ENCODE results near the gene EXOSC2.

EXOSC2 gene, protein sequence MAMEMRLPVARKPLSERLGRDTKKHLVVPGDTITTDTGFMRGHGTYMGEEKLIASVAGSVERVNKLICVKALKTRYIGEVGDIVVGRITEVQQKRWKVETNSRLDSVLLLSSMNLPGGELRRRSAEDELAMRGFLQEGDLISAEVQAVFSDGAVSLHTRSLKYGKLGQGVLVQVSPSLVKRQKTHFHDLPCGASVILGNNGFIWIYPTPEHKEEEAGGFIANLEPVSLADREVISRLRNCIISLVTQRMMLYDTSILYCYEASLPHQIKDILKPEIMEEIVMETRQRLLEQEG

DNA sequence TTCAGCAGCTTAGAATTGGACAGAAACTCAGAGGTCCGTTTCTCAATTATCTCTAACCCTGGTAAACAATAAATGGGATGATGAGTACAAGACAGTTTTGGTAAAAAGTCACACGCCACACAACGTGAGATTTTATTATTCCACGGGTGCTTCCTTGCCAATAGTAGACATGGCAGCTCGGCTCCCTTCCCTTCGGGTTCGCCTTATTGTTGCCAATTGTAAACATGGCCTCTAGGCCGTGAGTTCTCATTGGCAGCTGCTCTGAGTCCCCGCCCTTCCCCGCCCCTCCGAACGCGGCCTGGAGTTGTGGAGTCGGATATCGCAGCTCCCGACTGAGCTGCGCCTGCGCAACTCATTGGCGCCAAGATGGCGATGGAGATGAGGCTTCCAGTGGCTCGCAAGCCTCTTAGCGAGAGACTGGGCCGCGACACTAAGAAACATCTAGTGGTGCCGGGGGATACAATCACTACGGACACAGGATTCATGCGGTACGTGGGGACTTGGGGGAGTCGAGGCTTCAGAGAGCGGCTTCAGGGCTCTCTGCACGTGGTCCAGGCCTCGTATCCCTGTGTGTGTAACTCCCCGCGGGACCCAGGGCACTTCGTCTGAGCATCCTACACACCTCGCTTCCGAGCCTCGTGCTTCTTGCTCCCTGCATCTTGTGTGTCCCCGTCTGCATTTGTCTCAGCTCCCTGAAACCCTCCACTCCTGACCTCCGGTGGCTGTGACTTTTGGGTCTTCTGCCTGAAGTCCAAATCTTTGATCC lies at the start of gene EXOSC2:
Gene EXOSC2 (plus strand): TSS at position 355 of the 766 bp plus-strand sequence. CDS start 12 bp downstream, at position 367.
- peak; percentile 95 for DNase-seq

DNA sequence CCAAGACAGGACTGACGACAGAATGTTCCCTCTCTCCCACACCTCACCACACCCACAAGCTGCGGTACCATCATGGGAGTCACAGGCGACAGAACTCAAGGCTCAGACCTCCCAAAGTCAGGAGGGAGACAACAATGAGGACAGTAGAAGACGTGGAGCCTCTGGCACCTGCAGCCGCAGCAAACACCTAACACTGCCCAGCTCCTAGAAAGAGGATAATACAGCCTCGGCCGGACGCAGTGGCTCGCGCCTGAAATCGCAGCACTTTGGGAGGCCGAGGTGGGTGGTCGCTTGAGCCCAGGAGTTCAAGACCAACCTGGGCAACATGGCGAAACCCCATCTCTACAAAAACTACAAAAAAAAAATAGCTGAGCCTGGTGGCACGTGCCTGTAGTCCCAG lies 42.4 kb upstream of the EXOSC2 start:
- DNase-seq, result no peak

DNA sequence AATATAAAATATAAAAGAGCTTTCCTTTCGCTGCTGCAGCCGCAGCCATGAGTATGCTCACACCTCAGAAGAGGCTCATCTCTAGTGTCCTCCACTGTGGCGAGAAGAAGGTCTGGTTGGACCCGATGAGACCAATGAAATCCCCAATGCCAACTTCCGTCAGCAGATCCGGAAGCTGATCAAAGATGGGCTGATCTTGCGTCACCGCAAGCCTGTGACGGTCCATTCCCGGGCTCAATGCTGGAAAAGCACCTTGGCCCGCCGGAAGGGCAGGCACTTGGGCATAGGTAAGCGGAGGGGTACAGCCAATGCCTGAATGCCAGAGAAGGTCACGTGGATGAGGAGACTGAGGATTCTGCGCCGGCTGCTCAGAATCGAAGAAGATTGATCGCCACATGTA lies 41.8 kb upstream of the EXOSC2 start:
- no peak for DNase-seq

DNA sequence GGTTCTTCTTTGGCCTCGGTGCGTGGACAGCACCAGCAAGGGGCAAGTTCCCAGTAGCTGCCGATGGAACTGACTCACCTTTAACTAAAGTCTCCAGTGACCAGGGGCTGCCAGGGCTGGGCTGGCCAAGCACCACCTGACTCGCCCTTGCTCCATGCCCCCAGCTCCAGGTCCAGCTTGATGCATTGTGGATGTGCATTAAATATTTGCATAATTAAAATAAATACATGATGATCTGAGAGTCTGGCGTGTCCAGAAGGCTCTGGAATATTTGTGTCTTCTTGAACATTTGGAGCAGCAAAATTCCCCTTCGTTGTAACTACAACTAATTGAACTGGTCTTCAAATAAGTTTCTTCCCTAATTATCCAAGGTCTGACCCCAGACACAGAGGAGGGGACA lies 38.7 kb upstream of the EXOSC2 start:
- no peak for DNase-seq

DNA sequence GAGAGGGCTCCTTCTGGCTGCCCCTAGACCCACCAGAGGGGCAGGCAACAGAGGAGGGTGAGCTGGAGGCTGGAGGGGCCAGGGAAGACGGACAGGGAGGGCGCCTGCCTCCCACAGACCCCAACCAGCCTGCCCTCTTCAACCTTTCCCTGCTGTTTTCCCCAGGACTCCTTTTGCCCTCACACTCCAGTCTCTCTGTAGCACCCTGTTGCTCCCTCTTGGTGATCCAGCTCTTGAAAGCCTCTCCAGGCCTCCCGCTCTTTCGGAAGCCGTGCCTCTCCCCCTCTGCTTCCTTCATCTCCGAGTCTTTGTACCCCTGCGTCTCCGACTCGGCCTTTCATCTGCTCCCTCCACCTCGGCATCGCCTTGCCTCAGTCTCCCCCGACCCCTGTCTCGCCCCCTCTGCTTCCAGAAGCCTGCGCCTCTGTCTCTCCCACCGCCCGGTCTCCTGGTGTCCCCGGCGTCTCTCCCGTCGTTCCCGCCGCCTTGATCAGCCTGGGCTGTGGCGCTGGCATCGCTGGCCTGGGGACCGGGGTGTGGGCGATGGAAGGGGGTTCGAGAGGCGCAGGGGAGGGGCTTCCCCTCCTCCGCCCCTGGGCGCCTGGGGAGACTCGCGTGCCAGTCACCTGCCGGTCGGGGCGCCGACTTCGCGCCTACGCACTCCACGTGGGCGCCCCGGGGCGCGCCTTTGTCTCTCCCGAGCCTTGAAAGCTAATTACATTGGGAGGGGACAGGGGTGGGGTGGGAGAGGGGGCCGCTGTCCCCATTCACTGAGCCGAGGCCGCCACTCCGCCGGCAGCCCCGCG lies 34.5 kb upstream of the EXOSC2 start:
- no peak for DNase-seq

DNA sequence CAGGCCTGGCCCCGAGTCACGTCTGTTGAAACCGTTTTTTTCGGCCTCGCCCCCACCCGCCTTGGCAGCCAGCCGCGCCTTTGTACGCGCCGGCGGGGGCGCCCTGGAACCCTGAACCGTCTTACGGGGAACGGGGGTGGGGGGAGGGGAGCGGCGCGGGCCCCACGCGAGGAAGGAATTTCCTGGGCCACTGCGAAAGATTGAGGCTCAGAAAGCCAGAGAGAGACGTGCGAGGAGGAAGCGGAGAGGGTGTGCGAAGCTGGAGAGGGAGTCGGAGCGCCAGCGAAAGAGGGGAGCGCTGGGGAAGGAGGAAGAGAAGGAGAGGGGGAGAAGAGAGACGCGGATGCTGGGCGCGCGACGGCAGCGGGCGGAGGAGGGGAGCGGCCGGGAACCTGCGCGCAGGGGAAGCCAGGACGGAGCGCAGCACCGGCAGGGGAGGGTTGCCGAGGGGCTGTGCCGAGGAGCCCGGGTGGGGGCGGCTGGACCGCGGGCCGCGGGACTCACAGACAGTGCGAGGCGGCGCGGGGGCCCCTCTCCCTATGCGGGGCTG lies 33.8 kb upstream of the EXOSC2 start:
- no peak for DNase-seq

DNA sequence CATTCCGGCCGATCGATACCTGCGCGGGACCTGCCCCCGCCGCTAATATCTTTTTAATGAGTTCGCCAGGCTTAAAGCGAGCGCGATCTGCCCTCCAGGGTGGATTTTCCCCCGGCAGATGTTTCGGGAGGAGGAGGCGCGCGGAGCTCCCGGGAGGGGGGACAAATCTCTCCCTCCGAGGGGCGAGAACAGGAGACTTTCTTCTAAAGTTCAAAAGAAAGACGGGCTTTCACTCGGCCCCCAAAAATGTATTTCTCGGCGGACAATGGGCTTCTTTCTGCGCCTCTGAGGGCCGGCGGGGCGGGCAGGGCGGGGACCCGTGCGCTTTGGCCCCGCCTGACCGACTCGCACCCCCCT lies 33.3 kb upstream of the EXOSC2 start:
- DNase-seq, result no peak

DNA sequence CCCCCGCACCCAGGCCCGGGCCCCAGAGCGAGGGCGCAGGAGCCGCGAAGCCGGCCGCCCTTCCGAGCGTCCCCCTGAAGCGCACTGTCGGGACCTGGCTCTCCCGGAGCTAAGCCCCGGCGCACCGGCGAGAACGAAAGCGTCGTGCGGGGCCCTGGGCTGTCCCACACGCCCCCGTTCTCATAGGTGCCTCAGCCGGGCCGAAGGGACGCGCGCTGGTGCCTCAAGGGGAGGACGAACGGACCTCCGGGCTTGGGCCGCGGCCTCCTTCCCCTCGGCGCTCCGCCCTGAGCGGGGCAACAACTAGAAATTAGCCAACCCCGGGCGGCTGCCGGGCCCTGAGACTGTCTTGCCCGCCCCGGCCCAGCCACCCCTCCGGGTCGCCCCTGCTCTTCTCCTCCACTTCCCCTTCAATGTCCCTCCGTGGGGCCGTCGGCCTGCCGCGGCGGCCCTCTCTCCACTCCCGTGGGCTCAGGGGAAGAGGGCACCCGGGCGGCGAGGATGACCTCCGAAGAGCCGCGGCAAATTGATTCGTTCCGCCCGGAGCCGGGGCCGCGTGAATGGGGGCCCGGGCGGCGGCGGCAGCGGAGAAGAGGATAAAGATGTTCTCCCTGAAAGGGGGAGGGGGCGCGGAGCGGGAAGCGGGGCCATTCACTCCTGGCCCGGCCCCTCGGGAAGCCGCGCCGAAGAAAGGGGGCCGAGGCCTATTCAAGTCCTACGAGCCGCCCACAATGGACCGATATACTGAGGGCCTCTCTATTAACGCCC lies 32.7 kb upstream of the EXOSC2 start:
- DNase-seq, result no peak

DNA sequence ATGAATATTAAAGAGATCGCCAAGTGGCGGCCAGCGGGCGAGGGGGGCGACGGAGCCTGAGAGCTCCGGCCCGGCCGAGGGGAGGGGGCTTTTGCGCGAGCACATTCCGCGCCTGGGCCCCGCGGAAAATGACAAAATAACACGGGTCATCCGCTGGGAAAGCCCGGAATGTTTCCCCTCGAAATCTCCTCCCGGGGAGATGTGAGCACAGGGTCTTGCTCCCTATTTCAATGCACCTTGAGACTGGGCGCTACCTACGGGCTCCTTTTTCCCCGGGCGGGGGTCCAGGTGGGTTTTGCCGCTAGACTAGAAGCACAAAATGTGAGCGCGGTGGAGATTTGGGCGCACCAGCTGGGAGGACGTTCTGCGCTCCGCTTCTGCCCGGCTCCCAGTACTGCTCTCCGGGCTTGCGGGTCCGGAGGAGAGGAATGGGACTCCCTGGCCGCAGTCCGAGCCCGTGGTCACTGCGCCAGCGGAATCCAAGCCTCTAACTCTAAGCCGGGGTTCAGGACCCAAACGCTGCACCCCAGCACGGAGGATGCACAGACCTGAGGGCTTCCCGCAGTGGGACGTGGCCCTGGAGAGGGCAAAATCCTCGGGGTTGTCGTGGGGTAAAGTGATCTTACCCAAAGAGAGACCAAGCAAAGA lies 32.0 kb upstream of the EXOSC2 start:
- DNase-seq, result no peak

DNA sequence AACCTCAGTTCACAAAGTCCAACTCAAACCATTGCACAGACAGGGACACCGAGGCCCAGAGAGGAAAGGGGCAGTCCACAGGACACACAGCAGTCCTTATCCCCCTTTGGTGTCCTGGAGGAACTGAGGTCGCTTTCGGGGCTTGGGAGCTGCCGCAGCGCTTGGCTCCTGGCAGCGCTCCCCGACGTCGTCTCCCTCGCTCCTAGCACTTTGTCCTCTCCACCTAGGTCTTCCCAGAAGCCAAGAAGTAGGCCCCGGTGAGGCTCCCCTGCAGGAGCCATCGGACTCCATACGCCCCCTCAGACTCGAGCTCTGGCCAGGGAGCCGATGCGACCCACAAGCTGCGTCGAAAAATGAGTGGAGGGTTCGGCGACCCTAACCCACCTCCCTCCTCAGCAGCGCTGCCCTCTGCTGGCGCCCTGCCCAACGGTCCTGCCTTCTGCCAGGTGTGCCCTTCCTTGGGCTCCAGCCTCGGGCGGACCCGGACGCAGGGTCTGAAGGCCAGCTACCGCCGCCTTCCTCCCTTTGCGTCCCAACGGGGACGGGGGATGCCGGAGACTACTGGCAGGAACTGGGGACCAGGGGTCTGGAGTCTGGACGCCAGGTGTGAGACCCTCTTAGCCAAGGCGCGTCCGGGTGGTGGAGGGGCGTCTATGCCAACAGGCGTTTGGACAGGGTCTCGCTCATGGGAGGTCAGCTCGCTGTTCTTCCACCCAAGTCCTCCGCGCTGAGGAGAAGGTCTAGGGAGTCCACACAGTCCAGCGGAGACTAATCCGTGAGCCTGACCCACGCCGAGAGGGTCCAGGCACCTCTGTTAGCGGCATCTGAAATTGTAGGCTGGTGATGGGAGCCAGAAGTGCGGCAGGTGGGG lies 31.2 kb upstream of the EXOSC2 start:
- no peak for DNase-seq

DNA sequence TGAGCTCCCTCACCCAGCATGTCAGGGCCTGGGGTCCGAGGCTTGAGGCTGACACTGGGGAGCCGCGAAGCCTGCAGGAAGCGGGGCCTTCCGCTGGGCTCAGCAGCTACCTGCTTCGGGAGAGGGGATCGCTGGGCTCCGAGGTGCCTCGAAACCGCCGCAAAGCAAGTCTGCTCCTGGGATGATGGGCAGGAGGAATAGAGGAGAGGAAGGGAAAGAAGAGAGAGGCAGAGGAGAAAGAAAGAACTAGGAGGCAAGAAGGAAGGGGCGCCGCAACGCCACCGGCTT lies 30.7 kb upstream of the EXOSC2 start:
- DNase-seq, result peak; percentile 22

DNA sequence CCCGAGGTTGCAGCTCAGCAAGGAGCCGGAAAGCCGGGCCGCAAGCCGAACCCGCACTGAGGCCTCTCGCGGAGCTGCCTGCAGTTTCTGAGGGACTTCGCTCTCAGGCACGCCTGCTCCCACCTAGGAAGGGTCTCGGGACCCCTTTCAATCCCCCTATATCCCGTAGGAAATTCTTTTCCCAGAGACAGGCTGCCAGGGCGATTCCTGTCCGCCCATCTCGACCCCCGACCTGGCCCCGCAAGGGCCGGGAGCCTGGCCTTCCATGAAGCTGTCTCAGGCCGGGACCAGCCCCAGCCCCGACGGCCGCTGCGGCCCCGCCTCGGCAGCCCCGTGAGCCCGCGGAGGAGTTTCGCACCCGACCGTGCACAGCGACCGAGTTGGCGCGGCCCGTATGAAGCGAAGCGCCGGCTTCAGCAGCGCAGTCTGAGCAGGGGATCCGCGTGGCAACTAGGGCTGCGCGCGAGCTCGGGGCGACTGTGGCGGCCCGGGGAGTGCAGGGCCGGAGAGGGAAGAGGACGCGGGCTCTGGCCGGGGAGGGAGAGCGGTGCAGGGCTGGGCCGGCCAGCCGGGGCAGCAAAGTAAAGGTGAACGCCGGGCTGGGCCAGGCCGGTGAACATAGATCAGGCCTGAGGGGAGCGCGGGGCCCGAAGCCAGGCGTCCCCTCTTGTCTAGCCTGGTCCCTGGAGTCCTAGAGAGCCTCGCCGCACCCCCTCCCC lies 30.2 kb upstream of the EXOSC2 start:
- DNase-seq, result no peak

DNA sequence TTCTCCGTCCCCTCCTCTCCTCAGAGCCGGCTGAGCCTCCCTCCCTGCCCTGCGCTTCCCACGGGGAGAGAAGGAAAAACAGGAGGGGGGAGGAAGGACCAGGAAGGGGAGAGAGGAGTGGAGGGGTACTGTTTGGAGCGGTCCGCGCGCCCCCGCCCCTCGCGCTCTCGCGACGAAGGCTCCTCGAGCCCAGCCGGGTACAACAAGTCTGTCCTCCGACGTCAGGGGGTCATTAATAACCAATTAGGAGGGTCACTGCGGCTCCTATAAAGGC lies 29.7 kb upstream of the EXOSC2 start:
- DNase-seq, result no peak

DNA sequence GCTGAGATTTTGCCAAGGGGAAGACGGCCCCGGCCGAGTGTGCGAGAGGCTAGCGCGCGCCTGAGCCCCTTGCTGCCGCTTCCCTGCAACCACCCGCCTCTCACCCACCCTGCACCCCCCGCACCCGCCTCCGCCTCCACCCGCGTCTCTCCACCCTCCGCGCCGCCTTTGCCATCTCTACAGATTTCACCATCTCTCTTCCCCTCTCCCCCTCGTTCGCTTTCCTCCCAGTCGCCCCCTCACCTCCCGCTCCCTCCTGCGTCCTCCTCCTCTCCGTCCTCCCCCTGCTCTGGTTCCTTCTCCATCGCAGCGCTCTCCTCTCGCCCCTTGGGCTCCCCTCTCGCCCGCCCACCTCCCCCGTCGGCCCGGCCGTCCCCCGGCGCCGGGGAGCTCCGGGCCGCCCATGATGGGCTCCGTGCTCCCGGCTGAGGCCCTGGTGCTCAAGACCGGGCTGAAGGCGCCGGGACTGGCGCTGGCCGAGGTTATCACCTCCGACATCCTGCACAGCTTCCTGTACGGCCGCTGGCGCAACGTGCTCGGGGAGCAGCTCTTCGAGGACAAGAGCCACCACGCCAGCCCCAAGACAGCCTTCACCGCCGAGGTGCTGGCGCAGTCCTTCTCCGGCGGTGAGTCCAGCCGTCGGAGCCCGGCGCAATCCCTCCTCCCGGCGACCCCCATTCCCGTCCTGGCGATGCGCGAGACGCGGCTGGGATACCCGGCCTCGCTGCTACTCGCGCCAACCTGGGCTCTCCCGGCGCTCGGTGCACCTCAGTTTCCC lies 29.1 kb upstream of the EXOSC2 start, which contains the start of gene PRDM12:
Gene PRDM12 (plus strand): TSS at position 344 of the 778 bp plus-strand sequence. CDS start 60 bp downstream, at position 404.
- DNase-seq, result no peak

DNA sequence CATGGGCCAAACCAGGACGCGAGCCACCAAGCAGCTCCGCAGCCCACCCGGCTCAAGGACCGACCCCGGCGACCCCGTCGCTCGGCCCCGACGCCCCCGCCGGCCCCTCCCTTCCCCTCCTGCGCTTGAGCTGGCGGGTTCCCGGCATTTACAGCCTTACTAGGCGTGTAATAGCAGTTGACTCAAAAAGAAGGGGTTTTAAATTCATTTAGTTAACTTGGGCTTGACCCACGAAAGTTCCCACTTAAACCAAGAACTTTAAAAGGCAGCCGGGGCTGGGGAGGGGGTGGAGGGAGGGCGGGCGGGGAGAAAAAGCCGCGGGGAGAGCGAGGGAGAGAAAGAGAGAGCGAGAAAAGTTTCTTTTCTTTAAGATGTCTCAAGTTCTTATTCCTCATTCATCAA lies 28.6 kb upstream of the EXOSC2 start:
- no peak for DNase-seq

DNA sequence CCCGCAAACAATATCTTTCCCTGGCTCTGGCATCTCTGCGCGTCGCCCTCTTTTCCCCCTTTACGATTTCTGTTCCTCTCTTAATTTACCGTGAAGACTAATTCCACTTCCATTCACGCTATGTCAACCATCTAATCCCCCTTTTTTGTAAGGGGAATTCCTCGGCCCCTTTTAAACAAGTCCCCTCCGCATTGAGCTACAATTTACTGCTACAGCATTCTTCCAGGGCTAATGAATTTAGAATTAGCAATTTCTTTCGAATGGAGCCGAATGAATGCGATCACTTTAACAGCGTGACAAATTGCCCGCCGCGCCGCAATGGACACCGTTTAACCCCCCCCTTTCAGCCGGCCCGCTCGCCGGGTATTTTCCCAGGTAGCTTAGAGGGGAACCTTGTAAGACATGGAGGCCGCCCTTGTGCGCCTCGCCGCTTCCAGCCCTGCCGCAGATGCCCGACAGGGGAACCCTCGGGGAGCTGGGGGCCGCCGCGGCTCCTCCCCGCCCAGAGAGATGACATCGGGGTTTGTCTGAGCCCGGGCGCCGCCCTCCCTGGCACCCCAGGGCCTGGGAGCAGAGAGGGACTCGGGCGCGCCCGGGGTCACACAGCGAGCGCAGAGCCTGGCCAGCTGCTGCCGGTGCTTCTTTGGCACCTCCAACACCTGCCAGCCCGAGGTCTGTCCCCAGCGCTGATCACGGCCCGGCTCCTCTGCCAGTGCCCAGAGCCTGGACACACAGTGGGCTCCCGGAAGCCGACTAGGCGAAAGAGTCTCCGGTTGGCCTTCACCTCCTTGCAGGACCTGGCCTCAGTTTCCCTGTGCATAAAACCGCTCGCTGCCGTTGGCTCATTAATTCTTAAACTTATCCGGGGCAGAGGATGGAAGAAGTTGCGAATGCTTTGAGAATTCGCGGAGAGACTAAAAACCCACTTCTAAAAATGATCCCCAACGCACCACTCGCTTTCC lies 27.9 kb upstream of the EXOSC2 start:
- DNase-seq, result peak; percentile 24

DNA sequence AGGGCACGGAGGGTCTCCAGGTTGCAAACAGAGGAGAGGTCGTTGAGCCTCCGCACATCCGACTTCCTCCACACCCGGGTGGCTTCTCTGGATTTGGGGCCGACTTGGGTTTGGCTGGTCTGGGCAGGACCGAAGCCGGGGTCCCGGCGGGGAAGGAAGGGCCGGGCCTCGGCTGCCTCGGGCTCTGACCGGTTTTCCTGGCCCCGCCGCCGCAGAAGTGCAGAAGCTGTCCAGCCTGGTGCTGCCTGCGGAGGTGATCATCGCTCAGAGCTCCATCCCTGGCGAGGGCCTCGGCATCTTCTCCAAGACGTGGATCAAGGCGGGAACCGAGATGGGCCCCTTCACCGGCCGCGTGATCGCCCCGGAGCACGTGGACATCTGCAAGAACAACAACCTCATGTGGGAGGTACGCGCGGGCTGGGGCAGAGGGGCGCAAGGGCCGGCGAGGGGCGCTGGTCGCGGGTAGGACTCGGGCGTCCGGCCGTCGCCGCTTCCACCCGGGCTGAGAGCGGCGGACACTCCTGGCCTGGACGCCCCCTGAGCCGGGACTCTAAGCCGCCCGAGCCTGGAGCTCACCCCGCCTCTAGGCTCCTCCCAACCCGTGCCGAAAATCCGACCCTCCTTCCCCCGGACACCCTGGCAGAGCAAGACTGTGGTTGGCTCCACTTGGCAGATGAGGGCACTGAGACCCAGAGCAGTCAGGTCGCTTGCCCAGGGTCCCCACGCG lies 27.0 kb upstream of the EXOSC2 start:
- no peak for DNase-seq

DNA sequence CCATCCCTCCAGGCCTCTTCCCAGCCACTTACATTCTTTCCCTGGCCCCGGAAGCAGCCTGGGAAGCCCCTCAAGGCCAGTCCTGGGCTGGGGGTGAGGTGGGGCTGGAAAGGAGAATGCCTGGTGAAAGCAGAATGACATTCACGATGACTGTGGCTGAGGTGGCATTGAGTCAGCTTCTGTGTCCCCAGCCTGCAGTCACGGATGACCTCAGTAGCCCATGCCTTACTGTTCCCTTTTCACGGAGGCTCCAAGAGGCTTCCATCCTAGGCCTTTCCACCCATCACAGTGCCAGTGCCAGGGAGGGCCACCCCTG lies 26.5 kb upstream of the EXOSC2 start:
- no peak for DNase-seq
